HEK293 (cell line): ENCODE data around the gene KRTAP5-8.
A peak's percentile ranks its signal among the peaks of the same experiment; 100 is the strongest.

ENCODE experiments used
- CTCF ChIA-PET: fragments of 350-600 bp; formaldehyde crosslinking; extraction: SDS; loops from one replicate; lab custom pipeline; 2021; ENCODE audit warnings: antibody characterized with exemption; lab: Yijun Ruan, JAX
- POLR2A ChIA-PET: fragments of 300-600 bp; formaldehyde crosslinking; extraction: SDS; loops from one replicate; lab custom pipeline; 2020; ENCODE audit warnings: antibody characterized with exemption, inconsistent platforms; lab: Yijun Ruan, JAX
- H3K27ac ChIP-seq: fragments of 200-500 bp; sonication (Bioruptor generic); 2 replicates; pipeline ENCODE4 v1.5.1; 2014; ENCODE audit warnings: low read depth, low read length, control low read depth, inconsistent platforms; ENCODE audit errors: extremely low read depth
- H3K36me3 ChIP-seq, 2 experiments: fragments of 200-500 bp in 1 of 2; sonication (Bioruptor generic) in 1 of 2; 1 replicate in 1 of 2; 2 replicates in 1 of 2; pipeline ENCODE4 v1.5.1; 2014 to 2017; ENCODE audit warnings: inconsistent platforms in 2 of 2, low read length in 2 of 2; ENCODE audit not compliant: control insufficient read depth in 2 of 2, insufficient read depth in 1 of 2
- H3K4me1 ChIP-seq: fragments of 200-500 bp; sonication (Bioruptor generic); 2 replicates; pipeline ENCODE4 v1.5.1; 2014; ENCODE audit warnings: mild to moderate bottlenecking, low read length, inconsistent platforms; ENCODE audit not compliant: control insufficient read depth, insufficient read depth
- H3K4me3 ChIP-seq: 2 replicates; pipeline ENCODE4 v1.5.1; 2011; ENCODE audit warnings: low read depth, mild to moderate bottlenecking, control low read depth, low read length, moderate library complexity
- H3K9me3 ChIP-seq: fragments of 200-500 bp; sonication (Bioruptor generic); 2 replicates; pipeline ENCODE4 v1.5.1; 2014; ENCODE audit warnings: low read depth, low read length, inconsistent platforms; ENCODE audit not compliant: control insufficient read depth, insufficient read depth
- BCL11B ChIP-seq: fragments of 450-650 bp; formaldehyde crosslinking; IDR thresholded peaks from 2 replicates; pipeline ENCODE4 v1.5.1; 2016; ENCODE audit warnings: low read depth, missing biosample characterization, missing genetic modification characterization
- BCL6B ChIP-seq: fragments of 450-650 bp; formaldehyde crosslinking; IDR thresholded peaks from 2 replicates; pipeline ENCODE4 v1.5.1; 2017; ENCODE audit warnings: missing biosample characterization, missing genetic modification characterization
- FEZF1 ChIP-seq: fragments of 450-650 bp; formaldehyde crosslinking; IDR thresholded peaks from 2 replicates; pipeline ENCODE4 v1.5.1; 2016; ENCODE audit warnings: missing biosample characterization, missing genetic modification characterization
- GLIS1 ChIP-seq: fragments of 450-650 bp; formaldehyde crosslinking; IDR thresholded peaks from 2 replicates; pipeline ENCODE4 v1.5.1; 2016; ENCODE audit warnings: missing biosample characterization, missing genetic modification characterization
- GLIS2 ChIP-seq: fragments of 450-650 bp; formaldehyde crosslinking; IDR thresholded peaks from 2 replicates; pipeline ENCODE4 v1.5.1; 2016; ENCODE audit warnings: missing biosample characterization, missing genetic modification characterization
- KLF16 ChIP-seq: fragments of 450-650 bp; formaldehyde crosslinking; IDR thresholded peaks from 2 replicates; pipeline ENCODE4 v1.5.1; 2017; ENCODE audit warnings: missing biosample characterization, missing genetic modification characterization
- REPIN1 ChIP-seq: fragments of 450-650 bp; formaldehyde crosslinking; IDR thresholded peaks from 2 replicates; pipeline ENCODE4 v1.5.1; 2017; ENCODE audit warnings: missing biosample characterization, missing genetic modification characterization, low read depth
- SP2 ChIP-seq: fragments of 450-650 bp; formaldehyde crosslinking; IDR thresholded peaks from 2 replicates; pipeline ENCODE4 v1.5.1; 2016; ENCODE audit warnings: missing biosample characterization, missing genetic modification characterization
- TRIM28 ChIP-seq: IDR thresholded peaks from 2 replicates; pipeline ENCODE4 v1.6.1; 2011; ENCODE audit warnings: low read length, control low read depth, borderline replicate concordance
- ZBTB6 ChIP-seq: fragments of 450-650 bp; formaldehyde crosslinking; IDR thresholded peaks from 2 replicates; pipeline ENCODE4 v1.5.1; 2017; ENCODE audit warnings: missing biosample characterization, missing genetic modification characterization
- ZBTB8A ChIP-seq: fragments of 450-650 bp; formaldehyde crosslinking; IDR thresholded peaks from 2 replicates; pipeline ENCODE4 v1.5.1; 2016; ENCODE audit warnings: missing biosample characterization, missing genetic modification characterization
- ZNF114 ChIP-seq: fragments of 450-650 bp; formaldehyde crosslinking; IDR thresholded peaks from 2 replicates; pipeline ENCODE4 v1.5.0; 2017; ENCODE audit warnings: missing biosample characterization, missing genetic modification characterization
- ZNF140 ChIP-seq: fragments of 450-650 bp; formaldehyde crosslinking; IDR thresholded peaks from 2 replicates; pipeline ENCODE4 v1.5.1; 2016; ENCODE audit warnings: missing biosample characterization, missing genetic modification characterization
- ZNF174 ChIP-seq: fragments of 450-650 bp; formaldehyde crosslinking; IDR thresholded peaks from 2 replicates; pipeline ENCODE4 v1.5.0; 2017; ENCODE audit warnings: missing biosample characterization, mild to moderate bottlenecking, missing genetic modification characterization
- ZNF23 ChIP-seq: fragments of 450-650 bp; formaldehyde crosslinking; IDR thresholded peaks from 2 replicates; pipeline ENCODE4 v1.5.1; 2016; ENCODE audit warnings: missing biosample characterization, missing genetic modification characterization, borderline replicate concordance
- ZNF416 ChIP-seq: fragments of 450-650 bp; formaldehyde crosslinking; IDR thresholded peaks from 2 replicates; pipeline ENCODE4 v1.5.1; 2016; ENCODE audit warnings: missing biosample characterization, missing genetic modification characterization
- ZNF549 ChIP-seq: fragments of 450-650 bp; IDR thresholded peaks from 2 replicates; pipeline ENCODE4 v1.5.1; 2018; ENCODE audit warnings: missing biosample characterization, missing genetic modification characterization, mild to moderate bottlenecking, inconsistent platforms, moderate library complexity
- ZNF654 ChIP-seq: fragments of 450-650 bp; formaldehyde crosslinking; IDR thresholded peaks from 2 replicates; pipeline ENCODE4 v1.5.1; 2016; ENCODE audit warnings: low read depth, missing biosample characterization, missing genetic modification characterization
- TF ChIP-seq, protein P1 (sequence below): fragments of 450-650 bp; formaldehyde crosslinking; IDR thresholded peaks from 2 replicates; pipeline ENCODE4 v1.5.1; 2016; ENCODE audit warnings: missing biosample characterization, missing genetic modification characterization
- TF ChIP-seq, protein P2 (sequence below): fragments of 450-650 bp; formaldehyde crosslinking; IDR thresholded peaks from 2 replicates; pipeline ENCODE4 v1.5.1; 2016; ENCODE audit warnings: missing biosample characterization, missing genetic modification characterization
- TF ChIP-seq, protein P3 (sequence below): fragments of 450-650 bp; formaldehyde crosslinking; IDR thresholded peaks from 2 replicates; pipeline ENCODE4 v1.5.1; 2016; ENCODE audit warnings: missing biosample characterization, missing genetic modification characterization
- TF ChIP-seq, protein P4 (sequence below): fragments of 450-650 bp; formaldehyde crosslinking; IDR thresholded peaks from 2 replicates; pipeline ENCODE4 v1.5.0; 2017; ENCODE audit warnings: missing biosample characterization, missing genetic modification characterization, borderline replicate concordance

The KRTAP5-8 gene

DNA sequence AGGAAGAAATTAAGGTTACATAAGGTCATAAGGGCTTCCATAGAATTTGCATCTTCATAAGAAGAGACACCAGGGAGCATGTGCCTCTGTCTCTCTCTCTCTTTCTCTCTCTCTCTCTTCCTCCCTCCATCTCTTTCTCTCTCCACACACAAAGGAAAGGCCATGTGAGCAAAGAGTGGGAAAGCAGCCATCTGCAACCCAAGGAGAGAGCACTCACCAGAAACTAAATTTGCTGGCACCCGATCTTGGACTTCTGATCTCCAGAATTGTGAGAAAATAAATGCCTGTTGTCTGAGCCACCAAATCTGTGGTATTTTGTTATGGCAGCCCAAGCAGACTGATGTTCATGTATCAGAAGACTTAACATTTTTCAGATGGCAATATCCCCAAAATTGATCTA lies 21.2 kb downstream of the KRTAP5-8 start (continued):
- TF ChIP-seq BCL6B (tag by site-specific recombination) (no peak), ZNF114 (no peak), GLIS1 (no peak), ZBTB8A (tag by site-specific recombination) (no peak)
- TF ChIP-seq, protein P1, sequence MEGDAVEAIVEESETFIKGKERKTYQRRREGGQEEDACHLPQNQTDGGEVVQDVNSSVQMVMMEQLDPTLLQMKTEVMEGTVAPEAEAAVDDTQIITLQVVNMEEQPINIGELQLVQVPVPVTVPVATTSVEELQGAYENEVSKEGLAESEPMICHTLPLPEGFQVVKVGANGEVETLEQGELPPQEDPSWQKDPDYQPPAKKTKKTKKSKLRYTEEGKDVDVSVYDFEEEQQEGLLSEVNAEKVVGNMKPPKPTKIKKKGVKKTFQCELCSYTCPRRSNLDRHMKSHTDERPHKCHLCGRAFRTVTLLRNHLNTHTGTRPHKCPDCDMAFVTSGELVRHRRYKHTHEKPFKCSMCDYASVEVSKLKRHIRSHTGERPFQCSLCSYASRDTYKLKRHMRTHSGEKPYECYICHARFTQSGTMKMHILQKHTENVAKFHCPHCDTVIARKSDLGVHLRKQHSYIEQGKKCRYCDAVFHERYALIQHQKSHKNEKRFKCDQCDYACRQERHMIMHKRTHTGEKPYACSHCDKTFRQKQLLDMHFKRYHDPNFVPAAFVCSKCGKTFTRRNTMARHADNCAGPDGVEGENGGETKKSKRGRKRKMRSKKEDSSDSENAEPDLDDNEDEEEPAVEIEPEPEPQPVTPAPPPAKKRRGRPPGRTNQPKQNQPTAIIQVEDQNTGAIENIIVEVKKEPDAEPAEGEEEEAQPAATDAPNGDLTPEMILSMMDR (tag by site-specific recombination), result no peak

GRCh38 chr11:71562120-71562519 lies 24.3 kb downstream of the KRTAP5-8 start:
- ChIA-PET CTCF (no interaction called here), POLR2A (no interaction called here)
- TF ChIP-seq BCL11B (no peak), ZNF549 (tag by site-specific recombination) (no peak), ZNF140 (peak; percentile 85), SP2 (tag by site-specific recombination) (no peak), REPIN1 (tag by site-specific recombination) (no peak)
- TF ChIP-seq, protein P2, sequence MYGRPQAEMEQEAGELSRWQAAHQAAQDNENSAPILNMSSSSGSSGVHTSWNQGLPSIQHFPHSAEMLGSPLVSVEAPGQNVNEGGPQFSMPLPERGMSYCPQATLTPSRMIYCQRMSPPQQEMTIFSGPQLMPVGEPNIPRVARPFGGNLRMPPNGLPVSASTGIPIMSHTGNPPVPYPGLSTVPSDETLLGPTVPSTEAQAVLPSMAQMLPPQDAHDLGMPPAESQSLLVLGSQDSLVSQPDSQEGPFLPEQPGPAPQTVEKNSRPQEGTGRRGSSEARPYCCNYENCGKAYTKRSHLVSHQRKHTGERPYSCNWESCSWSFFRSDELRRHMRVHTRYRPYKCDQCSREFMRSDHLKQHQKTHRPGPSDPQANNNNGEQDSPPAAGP, result no peak
- H3K4me1 ChIP-seq, result no peaks in the 10 kb centered on the region
- no peak overlapping the region for H3K4me3 ChIP-seq
- H3K27ac ChIP-seq, result no peak overlapping the region
- no peaks in the 10 kb centered on the region for H3K9me3 ChIP-seq
- H3K36me3 ChIP-seq, result no peaks in the 10 kb centered on the region

DNA sequence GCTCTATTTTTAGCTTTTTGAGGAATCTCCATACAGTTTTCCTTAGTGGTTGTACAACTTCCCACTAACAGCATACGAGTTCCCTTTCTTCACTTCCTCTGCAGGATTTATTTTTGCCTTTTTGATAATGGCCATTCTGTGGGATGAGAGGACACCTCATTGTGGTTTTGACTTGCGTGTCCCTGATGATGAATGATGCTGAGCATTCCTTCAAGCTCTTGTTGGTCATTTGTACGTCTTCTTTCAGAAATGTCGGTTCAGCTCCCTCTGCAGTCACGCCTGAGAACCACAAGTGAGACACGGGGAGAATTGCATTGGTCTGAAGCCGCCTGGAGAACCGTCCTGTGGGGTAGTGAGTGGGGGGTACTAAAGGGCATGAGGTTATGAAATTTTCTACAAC lies 25.6 kb downstream of the KRTAP5-8 start:
- TF ChIP-seq FEZF1 (tag by site-specific recombination) (peak; percentile 50), ZNF416 (no peak), ZNF654 (0 out of 2 replicates have a peak, but pooled peaks have one; percentile 14)
- no peak overlapping the region for H3K27ac ChIP-seq
- no peaks in the 10 kb centered on the region for H3K4me1 ChIP-seq
- H3K36me3 ChIP-seq, result no peaks in the 10 kb centered on the region
- POLR2A ChIA-PET, result interaction anchor here (1.3 kb wide), 1 partner anchor 8 kb away, joined by 3 read pairs; no protein-coding TSS in a partner anchor
- H3K9me3 ChIP-seq, result no peaks in the 10 kb centered on the region
- CTCF ChIA-PET, result interaction anchor here (0.6 to 1.0 kb wide), 5 partner anchors 9 to 620 kb away, joined by 3 to 5 read pairs (median 4); no protein-coding TSS in a partner anchor
- no peak overlapping the region for H3K4me3 ChIP-seq

DNA sequence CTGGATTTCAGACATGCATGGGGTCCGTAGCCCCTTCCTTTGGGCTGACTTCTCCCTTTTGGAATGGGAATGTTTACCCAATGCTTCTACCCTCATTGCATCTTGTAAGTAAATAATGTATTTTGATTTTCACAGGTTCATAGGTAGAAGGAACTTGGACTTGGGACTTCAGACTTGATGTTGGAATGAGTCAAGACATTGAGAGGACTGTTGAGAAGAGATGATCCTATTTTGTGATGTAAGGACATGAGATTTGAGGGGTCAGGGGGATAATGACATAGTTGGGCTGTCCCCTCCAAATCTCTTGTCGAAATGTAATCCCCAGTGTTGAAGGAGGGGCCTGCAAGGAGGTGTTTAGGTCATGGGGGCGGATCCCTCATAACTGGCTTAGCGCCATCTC lies 26.6 kb downstream of the KRTAP5-8 start:
- ChIA-PET POLR2A (interaction anchor here (1.3 kb wide), 1 partner anchor 7 kb away, joined by 3 read pairs; no protein-coding TSS in a partner anchor), CTCF (interaction anchor here (0.6 kb wide), 1 partner anchor 10 kb away, joined by 3 read pairs; no protein-coding TSS in a partner anchor)
- H3K4me1 ChIP-seq, result no peaks in the 10 kb centered on the region
- H3K9me3 ChIP-seq, result no peaks in the 10 kb centered on the region
- no peak overlapping the region for H3K4me3 ChIP-seq
- H3K27ac ChIP-seq, result no peak overlapping the region
- no peaks in the 10 kb centered on the region for H3K36me3 ChIP-seq
- TF ChIP-seq ZBTB6 (tag by site-specific recombination) (no peak), ZNF23 (no peak), KLF16 (no peak), TRIM28 (no peak), ZNF174 (tag by site-specific recombination) (no peak), FEZF1 (tag by site-specific recombination) (no peak), ZNF654 (no peak), GLIS2 (tag by site-specific recombination) (no peak)
- TF ChIP-seq, protein P3, sequence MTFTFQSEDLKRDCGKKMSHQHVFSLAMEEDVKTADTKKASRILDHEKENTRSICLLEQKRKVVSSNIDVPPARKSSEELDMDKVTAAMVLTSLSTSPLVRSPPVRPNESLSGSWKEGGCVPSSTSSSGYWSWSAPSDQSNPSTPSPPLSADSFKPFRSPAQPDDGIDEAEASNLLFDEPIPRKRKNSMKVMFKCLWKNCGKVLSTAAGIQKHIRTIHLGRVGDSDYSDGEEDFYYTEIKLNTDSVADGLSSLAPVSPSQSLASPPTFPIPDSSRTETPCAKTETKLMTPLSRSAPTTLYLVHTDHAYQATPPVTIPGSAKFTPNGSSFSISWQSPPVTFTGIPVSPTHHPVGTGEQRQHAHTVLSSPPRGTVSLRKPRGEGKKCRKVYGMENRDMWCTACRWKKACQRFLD (tag by site-specific recombination), result no peak
- TF ChIP-seq, protein P4, sequence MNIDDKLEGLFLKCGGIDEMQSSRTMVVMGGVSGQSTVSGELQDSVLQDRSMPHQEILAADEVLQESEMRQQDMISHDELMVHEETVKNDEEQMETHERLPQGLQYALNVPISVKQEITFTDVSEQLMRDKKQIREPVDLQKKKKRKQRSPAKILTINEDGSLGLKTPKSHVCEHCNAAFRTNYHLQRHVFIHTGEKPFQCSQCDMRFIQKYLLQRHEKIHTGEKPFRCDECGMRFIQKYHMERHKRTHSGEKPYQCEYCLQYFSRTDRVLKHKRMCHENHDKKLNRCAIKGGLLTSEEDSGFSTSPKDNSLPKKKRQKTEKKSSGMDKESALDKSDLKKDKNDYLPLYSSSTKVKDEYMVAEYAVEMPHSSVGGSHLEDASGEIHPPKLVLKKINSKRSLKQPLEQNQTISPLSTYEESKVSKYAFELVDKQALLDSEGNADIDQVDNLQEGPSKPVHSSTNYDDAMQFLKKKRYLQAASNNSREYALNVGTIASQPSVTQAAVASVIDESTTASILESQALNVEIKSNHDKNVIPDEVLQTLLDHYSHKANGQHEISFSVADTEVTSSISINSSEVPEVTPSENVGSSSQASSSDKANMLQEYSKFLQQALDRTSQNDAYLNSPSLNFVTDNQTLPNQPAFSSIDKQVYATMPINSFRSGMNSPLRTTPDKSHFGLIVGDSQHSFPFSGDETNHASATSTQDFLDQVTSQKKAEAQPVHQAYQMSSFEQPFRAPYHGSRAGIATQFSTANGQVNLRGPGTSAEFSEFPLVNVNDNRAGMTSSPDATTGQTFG (tag by site-specific recombination), result no peak
